H1 (cell line): ENCODE data around the gene SRD5A3. TPM values are rescaled to one million over a fixed set of nuclear protein-coding genes. Genes with fewer than 3 reads are reported as not detected.

Experiments used
- CTCF ChIA-PET: fragments of 300-600 bp; sonication (Branson Sonifier 250); formaldehyde crosslinking; loops from one replicate; lab custom pipeline; 2021; ENCODE audit not compliant: partially characterized antibody; lab: Charles Lee
- POLR2A ChIA-PET: fragments of 300-600 bp; sonication (Branson Sonifier 250); formaldehyde crosslinking; loops from one replicate; lab custom pipeline; 2021; ENCODE audit warnings: inconsistent platforms; ENCODE audit not compliant: partially characterized antibody; lab: Charles Lee
- DNase-seq, 2 experiments: peaks; one replicate each; pipeline versions ENCODE4 v3.0.0 to v3.0.0-alpha.2; 2010 to 2022; ENCODE audit warnings: low spot score in 2 of 2, low read depth in 1 of 2, mixed read lengths in 1 of 2
- FAIRE-seq: peaks from 2 replicates; lab custom pipeline; 2011; peaks lifted over from hg19 to GRCh38; lab: Jason Lieb, UNC
- H2AFZ ChIP-seq: 2 replicates; pipeline ENCODE4 v1.8.1; 2012; ENCODE audit warnings: low read length, inconsistent platforms
- H2AK5ac ChIP-seq: 2 replicates; pipeline ENCODE4 v1.6.1; 2013; ENCODE audit warnings: low read depth, low read length
- H2BK120ac ChIP-seq: replicated peaks from 2 replicates; pipeline ENCODE3; 2013; ENCODE audit warnings: low read depth, low read length, inconsistent platforms
- H2BK12ac ChIP-seq: 2 replicates; pipeline ENCODE4 v1.6.1; 2013; ENCODE audit warnings: low read depth, low read length
- H2BK15ac ChIP-seq: 2 replicates; pipeline ENCODE4 v1.6.1; 2013; ENCODE audit warnings: low read length
- H2BK20ac ChIP-seq: 2 replicates; pipeline ENCODE4 v1.6.1; 2013; ENCODE audit warnings: low read length
- H2BK5ac ChIP-seq: 2 replicates; pipeline ENCODE4 v1.6.1; 2013; ENCODE audit warnings: low read depth, low read length
- H3K14ac ChIP-seq: 2 replicates; pipeline ENCODE4 v1.6.1; 2013; ENCODE audit warnings: inconsistent platforms; ENCODE audit not compliant: insufficient read length
- H3K18ac ChIP-seq: 2 replicates; pipeline ENCODE4 v1.6.1; 2013; ENCODE audit warnings: low read length; ENCODE audit errors: extremely low read depth
- H3K23ac ChIP-seq: 2 replicates; pipeline ENCODE4 v1.6.1; 2013; ENCODE audit warnings: inconsistent platforms; ENCODE audit not compliant: insufficient read length
- H3K23me2 ChIP-seq: 2 replicates; pipeline ENCODE4 v1.6.1; 2013; ENCODE audit warnings: low read depth, low read length
- H3K27ac ChIP-seq: 2 replicates; pipeline ENCODE4 v1.6.1; 2011; ENCODE audit warnings: low read depth, low read length, inconsistent platforms
- H3K27me3 ChIP-seq, 4 experiments: replicated peaks in 1 of 4; 1 replicate in 1 of 4; 2 replicates in 3 of 4; pipeline versions ENCODE4 v1.6.1 to v1.8.1; 2011 to 2013; ENCODE audit warnings: low read length in 3 of 4, mild to moderate bottlenecking in 3 of 4, inconsistent platforms in 2 of 4, mixed read lengths in 2 of 4, moderate library complexity in 1 of 4; ENCODE audit not compliant: control insufficient read depth in 3 of 4, insufficient read depth in 3 of 4; ENCODE audit errors: extremely low read depth in 1 of 4
- H3K36me3 ChIP-seq, 4 experiments: 2 replicates each; pipeline versions ENCODE4 v1.6.1 to v1.8.1; 2011 to 2013; ENCODE audit warnings: mild to moderate bottlenecking in 4 of 4, low read length in 3 of 4, moderate library complexity in 2 of 4, control low read depth in 1 of 4, inconsistent platforms in 1 of 4; ENCODE audit not compliant: insufficient read depth in 4 of 4, control insufficient read depth in 2 of 4
- H3K4ac ChIP-seq: replicated peaks from 2 replicates; pipeline ENCODE3; 2013; ENCODE audit warnings: low read length, low read depth, mixed read lengths, inconsistent platforms; ENCODE audit not compliant: insufficient read length
- H3K4me1 ChIP-seq, 4 experiments: replicated peaks in 1 of 4; 1 replicate in 1 of 4; 2 replicates in 3 of 4; pipeline versions ENCODE4 v1.6.1 to v1.8.1; 2011 to 2013; ENCODE audit warnings: low read length in 3 of 4, inconsistent platforms in 2 of 4, mixed read lengths in 1 of 4; ENCODE audit not compliant: insufficient read depth in 4 of 4, control insufficient read depth in 3 of 4
- H3K4me2 ChIP-seq, 2 experiments: 2 replicates each; pipeline versions ENCODE4 v1.6.1 to v1.8.1; 2011 to 2013; ENCODE audit warnings: low read depth in 2 of 2, low read length in 2 of 2, control low read depth in 1 of 2, inconsistent platforms in 1 of 2, mild to moderate bottlenecking in 1 of 2; ENCODE audit not compliant: insufficient read depth in 1 of 2
- H3K4me3 ChIP-seq, 4 experiments: fragments of 200-600, 300-600 bp in 1 of 4; sonication (generic), shearing (Covaris generic), sonication (Bioruptor Twin) in 1 of 4; 2 replicates each; pipeline versions ENCODE4 v1.5.1 to v1.8.1; 2011 to 2016; ENCODE audit warnings: low read length in 4 of 4, low read depth in 3 of 4, control low read depth in 2 of 4, inconsistent platforms in 2 of 4, mild to moderate bottlenecking in 2 of 4, mixed read lengths in 1 of 4, moderate library complexity in 1 of 4; ENCODE audit not compliant: insufficient read depth in 2 of 4; ENCODE audit errors: extremely low read depth in 1 of 4
- H3K56ac ChIP-seq: replicated peaks from 2 replicates; pipeline ENCODE3; 2013; ENCODE audit warnings: low read depth, mild to moderate bottlenecking, mixed read lengths, low read length, inconsistent platforms; ENCODE audit not compliant: insufficient read length
- H3K79me1 ChIP-seq: 2 replicates; pipeline ENCODE4 v1.6.1; 2013; ENCODE audit warnings: low read depth, low read length, control low read depth
- H3K79me2 ChIP-seq, 2 experiments: 2 replicates each; pipeline versions ENCODE4 v1.6.1 to v1.8.1; 2012 to 2013; ENCODE audit warnings: low read length in 2 of 2, mild to moderate bottlenecking in 2 of 2, inconsistent platforms in 1 of 2; ENCODE audit not compliant: insufficient read depth in 2 of 2, control insufficient read depth in 1 of 2
- H3K9ac ChIP-seq, 4 experiments: replicated peaks in 1 of 4; 1 replicate in 1 of 4; 2 replicates in 3 of 4; pipeline versions ENCODE4 v1.6.1 to v1.8.1; 2011 to 2013; ENCODE audit warnings: low read depth in 3 of 4, low read length in 3 of 4, control low read depth in 2 of 4, mild to moderate bottlenecking in 2 of 4, moderate library complexity in 2 of 4, inconsistent platforms in 1 of 4; ENCODE audit errors: extremely low read depth in 1 of 4
- H3K9me3 ChIP-seq, 2 experiments: 2 replicates each; pipeline versions ENCODE4 v1.6.1 to v1.8.1; 2012 to 2013; ENCODE audit warnings: mild to moderate bottlenecking in 2 of 2, moderate library complexity in 2 of 2, control low read depth in 1 of 2, inconsistent platforms in 1 of 2, low read depth in 1 of 2, low read length in 1 of 2, mixed read lengths in 1 of 2; ENCODE audit not compliant: insufficient read depth in 2 of 2
- H4K20me1 ChIP-seq, 2 experiments: replicated peaks in 1 of 2; 2 replicates each; pipeline versions ENCODE3 to v1.8.1; 2011 to 2013; ENCODE audit warnings: inconsistent platforms in 2 of 2, low read length in 2 of 2, mild to moderate bottlenecking in 1 of 2; ENCODE audit not compliant: insufficient read depth in 2 of 2, control insufficient read depth in 1 of 2
- H4K5ac ChIP-seq: 2 replicates; pipeline ENCODE4 v1.6.1; 2013; ENCODE audit warnings: low read length, low read depth, mixed read lengths, inconsistent platforms; ENCODE audit not compliant: insufficient read length
- H4K8ac ChIP-seq: 2 replicates; pipeline ENCODE4 v1.8.0; 2013; ENCODE audit warnings: mild to moderate bottlenecking, moderate library complexity, low read length, inconsistent platforms; ENCODE audit not compliant: insufficient read depth; ENCODE audit errors: extremely low read depth
- H4K91ac ChIP-seq: replicated peaks from 2 replicates; pipeline ENCODE3; 2013; ENCODE audit warnings: low read length, mixed read lengths, inconsistent platforms; ENCODE audit not compliant: insufficient read length
- BRCA1 ChIP-seq: IDR thresholded peaks from 2 replicates; pipeline ENCODE4 v1.6.1; 2012; ENCODE audit warnings: low read depth, low read length, improper control_type of control experiment
- CBX5 ChIP-seq: fragments of 300-800, 300-1000 bp; sonication (generic); IDR thresholded peaks from 2 replicates; pipeline ENCODE4 v1.7.1; 2016; ENCODE audit warnings: antibody characterized with exemption, low read length, low read depth
- CHD2 ChIP-seq: IDR thresholded peaks from 2 replicates; pipeline ENCODE4 v1.6.1; 2012; ENCODE audit warnings: low read length, improper control_type of control experiment
- GTF2F1 ChIP-seq: IDR thresholded peaks from 2 replicates; pipeline ENCODE4 v1.6.1; 2012; ENCODE audit warnings: low read depth, low read length, improper control_type of control experiment, borderline replicate concordance
- JUND ChIP-seq: IDR thresholded peaks from 2 replicates; pipeline ENCODE4 v1.6.1; 2011; ENCODE audit warnings: mild to moderate bottlenecking, improper control_type of control experiment, low read length
- NRF1 ChIP-seq: IDR thresholded peaks from 2 replicates; pipeline ENCODE4 v1.6.1; 2011; ENCODE audit warnings: mild to moderate bottlenecking, low read depth, low read length, improper control_type of control experiment
- RNF2 ChIP-seq: fragments of 200-900, 300-1000 bp; sonication (generic); IDR thresholded peaks from 2 replicates; pipeline ENCODE4 v1.7.1; 2016; ENCODE audit warnings: borderline replicate concordance, low read depth, mild to moderate bottlenecking, antibody characterized with exemption, low read length; ENCODE audit not compliant: poor library complexity, severe bottlenecking; ENCODE audit errors: missing control alignments
- TAF7 ChIP-seq: optimal IDR thresholded peaks from 2 replicates; pipeline ENCODE3; 2011; ENCODE audit warnings: low read depth, mild to moderate bottlenecking, inconsistent platforms, low read length, moderate library complexity, borderline replicate concordance
- TBP ChIP-seq: IDR thresholded peaks from 2 replicates; pipeline ENCODE4 v1.6.1; 2011; ENCODE audit warnings: low read depth, low read length, improper control_type of control experiment
- TCF12 ChIP-seq: IDR thresholded peaks from 2 replicates; pipeline ENCODE4 v1.6.1; 2011; ENCODE audit warnings: low read depth, mild to moderate bottlenecking, low read length
- USF2 ChIP-seq: IDR thresholded peaks from 2 replicates; pipeline ENCODE4 v1.6.1; 2011; ENCODE audit warnings: low read length, improper control_type of control experiment
- YY1 ChIP-seq: IDR thresholded peaks from 2 replicates; pipeline ENCODE4 v1.6.1; 2011; ENCODE audit warnings: low read depth, mild to moderate bottlenecking, low read length
- WGBS, 2 experiments: shearing (Covaris generic) in 1 of 2; methylation state at CpG; one replicate each; pipeline versions ENCODE4 v1.1.6 to v1.1.7; 2013 to 2015; ENCODE audit warnings: low lambda C conversion rate in 2 of 2, mixed read lengths in 2 of 2, inconsistent platforms in 1 of 2, low coverage in 1 of 2, missing lambda C conversion rate in 1 of 2; ENCODE audit not compliant: insufficient replicate concordance in 2 of 2, insufficient coverage in 1 of 2, insufficient read length in 1 of 2; ENCODE audit errors: extremely low coverage in 1 of 2, missing lambda C conversion rate in 1 of 2; 5-methylcytosine and 5-hydroxymethylcytosine counted together
- polyA plus RNA-seq, 7 experiments: library from polyadenylated mRNA; depleted of rRNA in 3 of 7; stranded (reverse) in 5 of 7; unstranded in 2 of 7; fragments of >200 nt in 5 of 7; fragments of 200-250 nt in 2 of 7; gene quantifications; 1 replicate in 5 of 7; 2 replicates in 1 of 7; 4 replicates in 1 of 7; pipeline versions ENCODE4 v1.2.1 to v1.2.3, GENCODE V29; 2011 to 2013; ENCODE audit warnings: missing spikeins in 2 of 7, mixed read lengths in 2 of 7
- total RNA-seq: library from RNA; stranded (reverse); fragmentation: NEBNext Ultra II Directional; extraction: Animal tissue kit (Norgen Biotek cat#: 25700); gene quantifications from 2 replicates; pipeline ENCODE4 v1.2.1, GENCODE V29; 2021
- TF ChIP-seq, protein P1 (sequence below): IDR thresholded peaks from 2 replicates; pipeline ENCODE4 v1.6.1; 2012; ENCODE audit warnings: inconsistent platforms

SRD5A3 gene
- total and polyA plus RNA-seq, 2 of the 8 experiments (the other 6 are each of a cell fraction or from before 2014, with no cell fraction given) = 19.6 to 34.6 TPM

GRCh38 chr4:55398461-55398860 lies 52.4 kb downstream of the SRD5A3 start:
- Histone ChIP-seq H2BK12ac (no peak overlapping the region), H3K9me3 (no peaks in the 10 kb centered on the region), H3K4ac (no peak overlapping the region), H3K18ac (no peak overlapping the region), H4K20me1 (peaks cover 12 to 15% of the 10 kb centered on the region in 2 experiments), H3K4me2 (peak overlapping the region; percentile 81 to 97), H3K27me3 (no peaks in the 10 kb centered on the region), H3K56ac (no peak overlapping the region), H2BK20ac (no peak overlapping the region), H3K79me1 (peaks cover 4% of the 10 kb centered on the region), H2BK120ac (no peak overlapping the region), H4K91ac (no peak overlapping the region), H2AK5ac (no peak overlapping the region), H2BK5ac (no peak overlapping the region), H4K8ac (no peak overlapping the region), H4K5ac (no peak overlapping the region), H2BK15ac (no peak overlapping the region), H3K4me1 (peaks cover 0 to 6% (median under 1%) of the 10 kb centered on the region in 4 experiments; a peak in 2 of 7 replicates), H3K9ac (peak overlapping the region in 2 of 4 experiments; percentile 51 to 53; a peak in 2 of 7 replicates), H3K23me2 (peaks cover 18% of the 10 kb centered on the region), H3K27ac (no peak overlapping the region), H3K36me3 (peaks cover 0 to 27% (median 1%) of the 10 kb centered on the region in 4 experiments; a peak in 3 of 8 replicates), H2AFZ (no peak overlapping the region), H3K79me2 (peaks cover 33 to 65% of the 10 kb centered on the region in 2 experiments), H3K23ac (no peak overlapping the region), H3K4me3 (peak overlapping the region in 3 of 4 experiments; percentile 74 to 80 (median 78); a peak in 5 of 8 replicates), H3K14ac (no peak overlapping the region)
- POLR2A ChIA-PET = interaction anchor here (0.6 to 1.6 kb wide), 3 partner anchors 8 to 52 kb away, joined by 3 to 6 read pairs (median 3); no protein-coding TSS in a partner anchor
- WGBS, 2 experiments = 81% methylated on average over 1 of the region's 1 CpG; no CpG with 5 or more reads in 1 of the 2 experiments
- no peak for FAIRE-seq
- DNase-seq = no peak
- CTCF ChIA-PET = interaction anchor here (1.1 kb wide), 1 partner anchor 87 kb away, joined by 3 read pairs; no protein-coding TSS in a partner anchor
- TF ChIP-seq CBX5 (no peak), NRF1 (no peak), GTF2F1 (no peak), TCF12 (no peak), BRCA1 (no peak), USF2 (no peak), YY1 (no peak), TAF7 (no peak), CHD2 (no peak), TBP (no peak), JUND (no peak), RNF2 (no peak)
- TF ChIP-seq, protein P1, sequence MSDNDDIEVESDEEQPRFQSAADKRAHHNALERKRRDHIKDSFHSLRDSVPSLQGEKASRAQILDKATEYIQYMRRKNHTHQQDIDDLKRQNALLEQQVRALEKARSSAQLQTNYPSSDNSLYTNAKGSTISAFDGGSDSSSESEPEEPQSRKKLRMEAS = no peak
